Caco-2 (cell line): ENCODE data around the gene FOXL2. TPM values are rescaled to one million over a fixed set of nuclear protein-coding genes. Genes with fewer than 3 reads are reported as not detected.
A peak's percentile ranks its signal among the peaks of the same experiment; 100 is the strongest.

Source experiments
- BruUV-seq: library from RNA; stranded (reverse); fragments of 400-500 nt; replicated peaks from 2 replicates; lab custom pipeline; 2021; lab: Mats Ljungman, UMichigan
- CTCF ChIA-PET: fragments of 300-600 bp; sonication (Branson Sonifier 250); formaldehyde crosslinking; loops from one replicate; lab custom pipeline; 2022; ENCODE audit warnings: antibody characterized with exemption; lab: Charles Lee
- POLR2A ChIA-PET: fragments of 300-600 bp; sonication (Branson Sonifier 250); formaldehyde crosslinking; loops from one replicate; lab custom pipeline; 2022; ENCODE audit warnings: antibody characterized with exemption; lab: Charles Lee
- DNase-seq, 2 experiments: peaks; one replicate each; pipeline versions ENCODE4 v3.0.0 to v3.0.0-alpha.2; 2020 to 2022
- H3K27me3 ChIP-seq: replicated peaks from 2 replicates; pipeline ENCODE4 v1.6.0; 2011; ENCODE audit warnings: low read length; ENCODE audit not compliant: control insufficient read depth, insufficient read depth
- H3K36me3 ChIP-seq: 2 replicates; pipeline ENCODE4 v1.5.1; 2011; ENCODE audit warnings: low read length; ENCODE audit not compliant: control insufficient read depth, insufficient read depth
- H3K4me1 ChIP-seq: fragments of 250-450 bp; sonication (Bioruptor Pico); 2 replicates; pipeline ENCODE4 v1.5.1; 2020; ENCODE audit warnings: mild to moderate bottlenecking
- H3K4me3 ChIP-seq: 2 replicates; pipeline ENCODE4 v1.5.1; 2011; ENCODE audit warnings: low read depth, mild to moderate bottlenecking, control low read depth, low read length
- H3K9me3 ChIP-seq: fragments of 250-450 bp; sonication (Bioruptor Pico); 2 replicates; pipeline ENCODE4 v1.5.1; 2020; ENCODE audit warnings: mild to moderate bottlenecking, moderate library complexity
- H3K27ac Mint-ChIP-seq: one replicate; pipeline ENCODE4 v1.8.0; 2022; ENCODE audit warnings: mixed read lengths; ENCODE audit not compliant: unreplicated experiment
- H3K27me3 Mint-ChIP-seq: one replicate; pipeline ENCODE4 v1.8.0; 2022; ENCODE audit warnings: mixed read lengths; ENCODE audit not compliant: insufficient read depth, unreplicated experiment
- H3K36me3 Mint-ChIP-seq: one replicate; pipeline ENCODE4 v1.8.0; 2022; ENCODE audit warnings: mild to moderate bottlenecking, mixed read lengths; ENCODE audit not compliant: insufficient read depth, unreplicated experiment
- H3K4me1 Mint-ChIP-seq: one replicate; pipeline ENCODE4 v1.8.0; 2022; ENCODE audit warnings: low read depth, mixed read lengths; ENCODE audit not compliant: unreplicated experiment
- H3K4me3 Mint-ChIP-seq: one replicate; pipeline ENCODE4 v1.8.0; 2022; ENCODE audit warnings: mild to moderate bottlenecking, moderate library complexity, mixed read lengths; ENCODE audit not compliant: unreplicated experiment
- H3K9me3 Mint-ChIP-seq: one replicate; pipeline ENCODE4 v1.8.0; 2022; ENCODE audit warnings: mixed read lengths; ENCODE audit not compliant: unreplicated experiment
- intact Hi-C: fragments of 100-400 bp; cut with micrococcal nuclease; formaldehyde crosslinking; loops from one replicate; pipeline ENCODE4 v1.10.0; 2022; ENCODE audit not compliant: unreplicated experiment
- total RNA-seq: library from RNA; stranded (reverse); gene quantifications from 2 replicates; pipeline ENCODE4 v1.2.3, GENCODE V29; 2022
- TF ChIP-seq, protein P1 (sequence below), 2 experiments: fragments of 200-600 bp in 1 of 2; IDR thresholded peaks; 1 replicate in 1 of 2; 2 replicates in 1 of 2; pipeline versions ENCODE4 v1.5.1 to v1.8.0; 2011 to 2022; ENCODE audit warnings: antibody characterized with exemption in 1 of 2, control low read depth in 1 of 2, inconsistent platforms in 1 of 2, low read depth in 1 of 2, low read length in 1 of 2, mild to moderate bottlenecking in 1 of 2, moderate library complexity in 1 of 2; ENCODE audit not compliant: insufficient read depth in 1 of 2, severe bottlenecking in 1 of 2, unreplicated experiment in 1 of 2

The FOXL2 gene
- total RNA-seq, 1 experiment from 2014 or later: 1.8 TPM

DNA sequence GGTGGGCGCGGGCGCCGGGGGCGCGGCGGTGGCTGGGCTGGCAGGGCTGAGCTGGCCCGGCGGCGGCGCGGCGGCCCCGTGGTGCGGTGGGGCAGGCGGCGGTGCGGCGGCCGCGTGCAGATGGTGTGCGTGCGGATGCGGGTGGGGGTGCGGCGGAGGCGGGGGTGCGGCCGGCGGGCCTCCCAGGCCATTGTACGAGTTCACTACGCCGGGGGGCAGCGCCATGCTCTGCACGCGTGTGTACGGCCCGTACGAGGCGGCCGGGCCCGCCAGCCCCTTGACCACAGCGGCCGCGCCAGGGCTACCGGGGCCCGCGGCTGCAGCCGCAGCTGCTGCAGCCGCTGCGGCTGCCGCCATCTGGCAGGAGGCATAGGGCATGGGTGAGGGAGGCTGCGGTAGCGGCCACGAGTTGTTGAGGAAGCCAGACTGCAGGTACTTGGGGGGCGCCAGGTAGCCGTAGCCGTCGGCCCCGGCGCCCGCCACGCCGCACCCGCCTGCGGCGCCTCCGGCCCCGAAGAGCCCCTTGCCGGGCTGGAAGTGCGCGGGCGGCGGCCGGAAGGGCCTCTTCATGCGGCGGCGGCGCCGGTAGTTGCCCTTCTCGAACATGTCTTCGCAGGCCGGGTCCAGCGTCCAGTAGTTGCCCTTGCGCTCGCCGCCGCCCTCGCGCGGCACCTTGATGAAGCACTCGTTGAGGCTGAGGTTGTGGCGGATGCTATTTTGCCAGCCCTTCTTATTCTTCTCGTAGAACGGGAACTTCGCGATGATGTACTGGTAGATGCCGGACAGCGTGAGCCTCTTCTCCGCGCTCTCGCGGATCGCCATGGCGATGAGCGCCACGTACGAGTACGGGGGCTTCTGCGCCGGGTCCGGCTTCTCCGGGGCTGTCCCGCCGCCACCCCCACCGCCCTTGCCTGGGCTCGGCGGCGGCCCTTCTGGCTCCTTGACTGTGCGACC lies 951 bp downstream of the FOXL2 start:
- Histone ChIP-seq H3K27me3 (peaks cover 1% of the 10 kb centered on the region; the same call in 1 of the 2 replicates), H3K4me1 (peaks cover 5% of the 10 kb centered on the region), H3K36me3 (no peaks in the 10 kb centered on the region), H3K4me3 (peak overlapping the region; percentile 53), H3K9me3 (no peaks in the 10 kb centered on the region)
- BruUV-seq: no TSS peak
- no peaks in the 10 kb centered on the region for H3K9me3 Mint-ChIP-seq
- CTCF ChIA-PET: interaction anchor here (1.3 to 2.4 kb wide), 4 partner anchors 10 to 34 kb away, joined by 6 to 20 read pairs (median 15); no protein-coding TSS in a partner anchor
- peaks cover 20% of the 10 kb centered on the region for H3K27me3 Mint-ChIP-seq
- POLR2A ChIA-PET: interaction anchor here (0.6 to 1.0 kb wide), 3 partner anchors 10 to 847 kb away, joined by 3 to 4 read pairs (median 3); no protein-coding TSS in a partner anchor
- DNase-seq: peak in 1 of 2 experiments; percentile 66
- intact Hi-C loops: loop anchor here (5.0 kb wide), 1 partner anchor 396 kb away; the partner anchor contains the start of gene MRPS22
- peak overlapping the region; percentile 83 for H3K4me3 Mint-ChIP-seq
- H3K36me3 Mint-ChIP-seq: peaks cover 6% of the 10 kb centered on the region
- H3K4me1 Mint-ChIP-seq: peaks cover 8% of the 10 kb centered on the region
- TF ChIP-seq, protein P1, sequence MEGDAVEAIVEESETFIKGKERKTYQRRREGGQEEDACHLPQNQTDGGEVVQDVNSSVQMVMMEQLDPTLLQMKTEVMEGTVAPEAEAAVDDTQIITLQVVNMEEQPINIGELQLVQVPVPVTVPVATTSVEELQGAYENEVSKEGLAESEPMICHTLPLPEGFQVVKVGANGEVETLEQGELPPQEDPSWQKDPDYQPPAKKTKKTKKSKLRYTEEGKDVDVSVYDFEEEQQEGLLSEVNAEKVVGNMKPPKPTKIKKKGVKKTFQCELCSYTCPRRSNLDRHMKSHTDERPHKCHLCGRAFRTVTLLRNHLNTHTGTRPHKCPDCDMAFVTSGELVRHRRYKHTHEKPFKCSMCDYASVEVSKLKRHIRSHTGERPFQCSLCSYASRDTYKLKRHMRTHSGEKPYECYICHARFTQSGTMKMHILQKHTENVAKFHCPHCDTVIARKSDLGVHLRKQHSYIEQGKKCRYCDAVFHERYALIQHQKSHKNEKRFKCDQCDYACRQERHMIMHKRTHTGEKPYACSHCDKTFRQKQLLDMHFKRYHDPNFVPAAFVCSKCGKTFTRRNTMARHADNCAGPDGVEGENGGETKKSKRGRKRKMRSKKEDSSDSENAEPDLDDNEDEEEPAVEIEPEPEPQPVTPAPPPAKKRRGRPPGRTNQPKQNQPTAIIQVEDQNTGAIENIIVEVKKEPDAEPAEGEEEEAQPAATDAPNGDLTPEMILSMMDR (IDR thresholded peaks at IDR 0.05; ENCODE audit: insufficient read depth in 1 of 2, low read depth in 1 of 2, low read length in 1 of 2, severe bottlenecking in 1 of 2, unreplicated experiment in 1 of 2): peak; percentile 31 to 43
- no peak overlapping the region for H3K27ac Mint-ChIP-seq

DNA sequence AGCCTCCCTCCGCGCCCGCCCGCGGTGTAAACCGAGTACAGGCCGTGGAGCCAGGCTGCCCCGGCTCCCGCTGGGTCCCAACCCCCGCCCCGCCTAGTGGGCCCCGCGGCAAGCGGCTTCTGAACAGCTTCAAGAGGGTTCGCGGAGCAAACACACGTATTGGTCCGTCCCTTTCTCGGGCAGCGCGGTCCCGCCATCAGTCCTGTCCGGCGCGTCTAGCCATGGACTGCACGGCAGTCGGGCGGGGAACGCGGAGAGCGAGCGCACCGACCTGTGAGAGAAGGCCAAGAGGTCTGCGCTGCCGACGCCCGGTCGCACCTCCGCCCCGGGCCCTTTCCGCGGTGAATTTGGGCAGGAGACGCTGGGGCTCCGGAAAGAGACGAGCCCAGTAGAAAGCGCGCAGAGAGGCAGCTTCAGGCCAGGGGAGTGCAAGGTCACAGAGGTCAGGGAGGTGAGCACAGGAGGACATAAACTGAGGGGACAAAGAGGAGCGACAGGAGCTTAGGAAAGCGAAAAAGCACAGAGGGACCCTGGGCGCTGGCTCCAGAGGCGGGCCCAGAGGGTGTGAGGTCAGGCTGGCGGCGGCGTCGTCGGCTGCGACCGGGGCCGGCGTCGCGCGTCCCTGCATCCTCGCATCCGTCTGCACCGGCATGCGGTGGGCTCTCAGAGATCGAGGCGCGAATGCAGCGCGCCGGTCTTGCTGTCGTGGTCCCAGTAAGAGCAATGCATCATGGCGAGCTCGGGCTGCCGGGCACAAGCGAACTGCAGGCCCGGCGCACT lies 1.8 kb downstream of the FOXL2 start:
- POLR2A ChIA-PET: no interaction called here
- peak in 1 of 2 experiments; percentile 23 for DNase-seq
- Histone ChIP-seq H3K4me1 (peaks cover 5% of the 10 kb centered on the region), H3K4me3 (peak overlapping the region; percentile 53), H3K9me3 (no peaks in the 10 kb centered on the region), H3K36me3 (no peaks in the 10 kb centered on the region), H3K27me3 (peaks cover 1% of the 10 kb centered on the region; the same call in 1 of the 2 replicates)
- Mint-ChIP-seq H3K27ac (no peak overlapping the region), H3K9me3 (no peaks in the 10 kb centered on the region), H3K27me3 (peaks cover 20% of the 10 kb centered on the region), H3K4me1 (peaks cover 8% of the 10 kb centered on the region), H3K36me3 (peaks cover 6% of the 10 kb centered on the region), H3K4me3 (peak overlapping the region; percentile 83)
- intact Hi-C loops: loop anchor here (5.0 kb wide), 1 partner anchor 397 kb away; the partner anchor contains the start of gene MRPS22
- no TSS peak for BruUV-seq
- CTCF ChIA-PET: interaction anchor here (1.3 to 2.4 kb wide), 2 partner anchors 9 to 34 kb away, joined by 6 to 16 read pairs; no protein-coding TSS in a partner anchor
- TF ChIP-seq, protein P1 (IDR thresholded peaks at IDR 0.05; ENCODE audit: insufficient read depth in 1 of 2, low read depth in 1 of 2, low read length in 1 of 2, severe bottlenecking in 1 of 2, unreplicated experiment in 1 of 2): no peak

- CTCF ChIA-PET: interaction anchor here (0.6 to 2.4 kb wide), 2 partner anchors 8 to 29 kb away, joined by 6 to 16 read pairs; no protein-coding TSS in a partner anchor
- H3K27ac Mint-ChIP-seq: no peak overlapping the region
- no peaks in the 10 kb centered on the region for H3K9me3 Mint-ChIP-seq
- intact Hi-C loops: no loop called here
- 0 out of 2 replicates have a peak overlapping the region, but pooled peaks have one; percentile 6 for H3K4me3 ChIP-seq
- peaks cover 20% of the 10 kb centered on the region for H3K27me3 Mint-ChIP-seq
- no TSS peak for BruUV-seq
- H3K27me3 ChIP-seq: peaks cover 1% of the 10 kb centered on the region; the same call in 1 of the 2 replicates
- peaks cover 6% of the 10 kb centered on the region for H3K36me3 Mint-ChIP-seq
- POLR2A ChIA-PET: no interaction called here
- no peaks in the 10 kb centered on the region for H3K36me3 ChIP-seq
- peaks cover 8% of the 10 kb centered on the region for H3K4me1 Mint-ChIP-seq
- H3K4me1 ChIP-seq: peaks cover 5% of the 10 kb centered on the region
- H3K4me3 Mint-ChIP-seq: peak overlapping the region; percentile 83
- TF ChIP-seq, protein P1 (IDR thresholded peaks at IDR 0.05; ENCODE audit: insufficient read depth in 1 of 2, low read depth in 1 of 2, low read length in 1 of 2, severe bottlenecking in 1 of 2, unreplicated experiment in 1 of 2): no peak
- H3K9me3 ChIP-seq: no peaks in the 10 kb centered on the region
- DNase-seq: no peak
Observed at GRCh38 chr3:138944654-138944928, 2.3 kb downstream of the FOXL2 start.
